ENCODE data around the gene CDC23.
A peak's percentile ranks its signal among the peaks of the same experiment; 100 is the strongest.
"Not testable (repeated sequence)": the region's sequence is repeated elsewhere in the genome, so short reads cannot be mapped to it uniquely, and the experiment has no call there.

Gene CDC23

DNA sequence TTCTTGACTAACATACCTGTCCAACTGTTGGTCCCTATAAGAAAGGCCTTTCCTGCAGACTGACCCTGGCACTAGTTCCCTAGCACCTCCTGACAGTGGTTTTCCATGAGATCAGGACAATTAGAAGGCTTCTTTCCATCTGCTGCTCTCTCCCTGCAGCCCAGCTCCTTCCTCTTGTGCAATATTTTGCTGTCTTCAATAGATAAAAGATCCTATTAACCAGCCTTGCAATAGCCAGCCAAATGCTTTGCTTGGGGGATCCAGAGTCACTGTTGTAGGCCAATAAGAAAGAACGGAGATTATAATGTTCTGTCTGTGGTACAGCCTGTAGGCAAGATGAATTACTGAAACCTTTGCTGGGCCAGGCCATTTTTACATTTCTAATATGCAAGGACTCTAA is 55.5 kb downstream of the CDC23 start:
- TF ChIP-seq, protein P1, sequence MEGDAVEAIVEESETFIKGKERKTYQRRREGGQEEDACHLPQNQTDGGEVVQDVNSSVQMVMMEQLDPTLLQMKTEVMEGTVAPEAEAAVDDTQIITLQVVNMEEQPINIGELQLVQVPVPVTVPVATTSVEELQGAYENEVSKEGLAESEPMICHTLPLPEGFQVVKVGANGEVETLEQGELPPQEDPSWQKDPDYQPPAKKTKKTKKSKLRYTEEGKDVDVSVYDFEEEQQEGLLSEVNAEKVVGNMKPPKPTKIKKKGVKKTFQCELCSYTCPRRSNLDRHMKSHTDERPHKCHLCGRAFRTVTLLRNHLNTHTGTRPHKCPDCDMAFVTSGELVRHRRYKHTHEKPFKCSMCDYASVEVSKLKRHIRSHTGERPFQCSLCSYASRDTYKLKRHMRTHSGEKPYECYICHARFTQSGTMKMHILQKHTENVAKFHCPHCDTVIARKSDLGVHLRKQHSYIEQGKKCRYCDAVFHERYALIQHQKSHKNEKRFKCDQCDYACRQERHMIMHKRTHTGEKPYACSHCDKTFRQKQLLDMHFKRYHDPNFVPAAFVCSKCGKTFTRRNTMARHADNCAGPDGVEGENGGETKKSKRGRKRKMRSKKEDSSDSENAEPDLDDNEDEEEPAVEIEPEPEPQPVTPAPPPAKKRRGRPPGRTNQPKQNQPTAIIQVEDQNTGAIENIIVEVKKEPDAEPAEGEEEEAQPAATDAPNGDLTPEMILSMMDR (IDR thresholded peaks at IDR 0.05; ENCODE audit: low read depth, low read length, missing control alignments): no peak
- no peak for DNase-seq
- in situ Hi-C loops (cut with HindIII; ENCODE audit: low pct_ligation_motif_present, low sequenced_read_pairs): no loop called here
- Histone ChIP-seq H3K4me3 (ENCODE audit: low read depth, low read length) (no peak overlapping the region), H3K27ac (no peak overlapping the region), H3K36me3 (replicated peaks) (peaks cover 56% of the 10 kb centered on the region), H3K27me3 (replicated peaks) (no peaks in the 10 kb centered on the region)

DNA sequence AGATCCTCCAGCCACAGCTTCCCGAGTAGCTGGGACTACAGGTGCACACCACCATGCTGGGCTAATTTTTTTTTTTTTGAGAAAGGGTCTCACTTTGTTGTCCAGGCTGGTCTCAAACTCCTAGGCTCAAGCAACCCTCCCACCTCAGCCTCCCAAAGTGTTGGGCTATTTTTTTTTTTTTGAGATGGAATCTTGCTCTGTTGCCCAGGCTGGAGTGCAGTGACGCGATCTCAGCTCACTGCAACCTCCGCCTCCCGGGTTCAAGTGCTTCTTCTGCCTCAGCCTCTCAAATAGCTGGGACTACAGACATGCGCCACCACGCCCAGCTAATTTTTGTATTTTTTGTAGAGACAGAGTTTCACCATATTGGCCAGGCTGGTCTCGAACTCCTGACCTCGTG is 57.1 kb downstream of the CDC23 start:
- in situ Hi-C loops (cut with HindIII; ENCODE audit: low pct_ligation_motif_present, low sequenced_read_pairs); H3K27ac ChIP-seq: not testable (repeated sequence)
- H3K36me3 ChIP-seq (replicated peaks): peaks cover 41% of the 10 kb centered on the region

DNA sequence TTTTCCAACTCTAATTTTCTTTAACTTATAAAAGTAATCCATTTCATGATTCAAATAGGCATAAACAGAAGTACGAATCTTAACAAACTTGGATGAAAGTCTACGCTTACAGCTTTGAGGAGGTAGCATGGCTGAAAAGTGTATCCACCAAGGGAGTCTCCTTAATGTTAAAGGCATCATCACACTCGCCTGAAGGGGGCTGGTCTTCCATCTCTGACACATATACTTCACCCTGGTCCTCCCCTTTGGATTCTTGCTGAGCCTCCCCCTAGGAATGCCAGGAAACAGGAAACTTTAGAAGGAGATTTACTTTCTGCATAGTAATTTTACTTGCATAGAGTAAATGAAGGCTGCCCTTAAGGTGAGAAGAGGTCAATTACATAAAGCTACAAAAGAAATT is 63.6 kb downstream of the CDC23 start:
- TF ChIP-seq, protein P1 (IDR thresholded peaks at IDR 0.05; ENCODE audit: low read depth, low read length, missing control alignments): peak; percentile 10
- no peaks in the 10 kb centered on the region for H3K36me3 ChIP-seq (replicated peaks)
- no peaks in the 10 kb centered on the region for H3K27me3 ChIP-seq (replicated peaks)
- no peak overlapping the region for H3K27ac ChIP-seq
- peak; percentile 24 for DNase-seq
- no peak overlapping the region for H3K4me3 ChIP-seq (ENCODE audit: low read depth, low read length)
- in situ Hi-C loops (cut with HindIII; ENCODE audit: low pct_ligation_motif_present, low sequenced_read_pairs): no loop called here

More for the DNA sequence above, 57.1 kb downstream of the CDC23 start:
- not testable (repeated sequence) for H3K27me3 ChIP-seq (replicated peaks); DNase-seq; H3K4me3 ChIP-seq (ENCODE audit: low read depth, low read length)

DNA sequence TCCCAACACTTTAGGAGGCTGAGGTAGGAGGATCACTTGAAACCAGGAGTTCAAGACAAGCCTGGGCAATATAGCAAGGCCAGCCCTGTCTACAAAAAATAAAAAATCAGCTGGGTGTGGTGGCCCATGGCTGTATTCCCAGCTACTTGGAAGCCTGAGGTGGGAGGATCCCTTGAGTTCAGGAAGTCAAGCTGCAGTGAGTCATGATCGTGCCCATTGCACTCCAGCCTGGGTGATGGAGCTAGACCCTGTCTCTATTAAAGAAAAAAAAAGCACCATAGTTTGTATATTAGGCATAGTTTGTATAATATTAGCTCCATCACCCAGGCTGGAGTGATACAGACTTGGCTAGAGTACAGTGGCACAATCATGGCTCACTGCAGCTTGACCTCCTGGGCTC is 64.3 kb downstream of the CDC23 start:
- H3K4me3 ChIP-seq (ENCODE audit: low read depth, low read length): no peak overlapping the region
- TF ChIP-seq, protein P1 (IDR thresholded peaks at IDR 0.05; ENCODE audit: low read depth, low read length, missing control alignments): no peak
- DNase-seq: peak; percentile 71
- H3K27ac ChIP-seq: no peak overlapping the region
- H3K36me3 ChIP-seq (replicated peaks): no peaks in the 10 kb centered on the region
- H3K27me3 ChIP-seq (replicated peaks): no peaks in the 10 kb centered on the region
- in situ Hi-C loops (cut with HindIII; ENCODE audit: low pct_ligation_motif_present, low sequenced_read_pairs): no loop called here

DNA sequence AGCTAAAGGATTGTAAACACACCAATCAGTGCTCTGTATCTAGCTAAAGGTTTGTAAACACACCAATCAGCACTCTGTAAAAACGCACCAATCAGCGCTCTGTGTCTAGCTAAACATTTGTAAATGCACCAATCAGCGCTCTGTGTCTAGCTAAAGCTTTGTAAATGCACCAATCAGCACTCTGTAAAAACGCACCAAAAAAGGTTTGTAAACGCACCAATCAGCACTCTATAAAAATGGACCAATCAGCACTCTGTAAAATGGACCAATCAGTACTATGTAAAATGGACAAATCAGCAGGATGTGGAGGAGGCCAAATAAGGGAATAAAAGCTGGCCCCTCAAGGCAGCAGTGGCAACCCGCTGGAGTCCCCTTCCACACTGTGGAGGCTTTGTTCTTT is 69.5 kb downstream of the CDC23 start:
- DNase-seq; in situ Hi-C loops (cut with HindIII; ENCODE audit: low pct_ligation_motif_present, low sequenced_read_pairs); H3K27ac ChIP-seq; H3K27me3 ChIP-seq (replicated peaks); H3K4me3 ChIP-seq (ENCODE audit: low read depth, low read length); H3K36me3 ChIP-seq (replicated peaks): not testable (repeated sequence)

DNA sequence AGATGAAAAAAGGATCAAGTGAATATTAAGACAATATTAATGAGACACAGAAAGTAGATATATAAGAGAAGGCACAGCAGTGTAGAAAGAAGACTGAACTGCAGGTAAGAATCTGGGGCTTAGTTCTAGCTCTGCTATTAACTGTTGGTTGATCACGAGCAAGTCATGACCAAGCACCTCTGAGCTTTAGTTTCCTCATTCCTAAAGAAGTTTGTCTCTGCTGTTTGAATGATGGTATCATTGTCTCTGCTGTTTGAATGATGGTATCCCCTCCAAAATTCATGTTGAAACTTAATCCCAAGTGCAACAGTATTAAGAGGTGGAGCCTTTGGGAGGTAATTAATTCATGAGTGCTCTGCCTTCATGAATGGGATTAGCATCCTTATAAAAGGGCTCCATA is 71.4 kb downstream of the CDC23 start:
- in situ Hi-C loops (cut with HindIII; ENCODE audit: low pct_ligation_motif_present, low sequenced_read_pairs): no loop called here
- TF ChIP-seq, protein P1 (IDR thresholded peaks at IDR 0.05; ENCODE audit: low read depth, low read length, missing control alignments): no peak
- no peaks in the 10 kb centered on the region for H3K27me3 ChIP-seq (replicated peaks)

DNA sequence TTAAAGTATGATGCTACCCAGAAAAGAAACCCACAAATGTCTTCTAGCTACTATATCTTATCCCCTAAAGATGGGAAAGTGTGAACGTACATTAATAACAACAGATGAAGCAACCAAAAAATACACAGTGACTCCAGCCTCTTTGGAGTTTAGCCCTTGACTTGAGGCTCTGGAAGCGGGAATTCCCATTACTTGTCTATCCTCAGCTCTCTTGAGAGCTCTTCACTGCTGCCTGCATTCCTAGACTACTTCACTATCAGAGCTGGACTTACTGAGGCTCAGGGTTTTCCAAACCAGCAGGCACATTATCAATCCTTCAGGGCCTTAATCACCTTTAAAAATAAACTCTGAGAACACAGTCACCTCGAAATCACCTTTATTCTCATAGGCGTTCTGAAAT is 72.9 kb downstream of the CDC23 start:
- in situ Hi-C loops (cut with HindIII; ENCODE audit: low pct_ligation_motif_present, low sequenced_read_pairs): no loop called here
- DNase-seq: no peak

More for the DNA sequence above, 71.4 kb downstream of the CDC23 start:
- no peaks in the 10 kb centered on the region for H3K36me3 ChIP-seq (replicated peaks)
- no peak overlapping the region for H3K27ac ChIP-seq
- no peak overlapping the region for H3K4me3 ChIP-seq (ENCODE audit: low read depth, low read length)
- DNase-seq: no peak

More for the DNA sequence above, 72.9 kb downstream of the CDC23 start:
- Histone ChIP-seq H3K27ac (no peak overlapping the region), H3K36me3 (replicated peaks) (no peaks in the 10 kb centered on the region), H3K27me3 (replicated peaks) (no peaks in the 10 kb centered on the region), H3K4me3 (ENCODE audit: low read depth, low read length) (no peak overlapping the region)
- TF ChIP-seq, protein P1 (IDR thresholded peaks at IDR 0.05; ENCODE audit: low read depth, low read length, missing control alignments): no peak

Measured in brain microvascular endothelial cell (primary cell).